Stimulated activated CD4-positive, alpha-beta T cell treated with anti-CD3 and anti-CD28 coated beads, Interleukin-1b, Interleukin-23, amount 100 ng/mL, for 1 hour (primary cell): ENCODE data around the gene MALT1.
"Not testable (repeated sequence)": the region's sequence is repeated elsewhere in the genome, so short reads cannot be mapped to it uniquely, and the experiment has no call there.

Source experiments
- DNase-seq, 2 donors: peaks; one replicate each; pipeline ENCODE4 v3.0.0-alpha.2; 2020; ENCODE audit warnings: low read depth in 2 of 2

MALT1 gene

GRCh38 chr18:58776084-58776483, 104.8 kb downstream of the MALT1 start:
- no peak for DNase-seq

GRCh38 chr18:58776541-58776940, 105.3 kb downstream of the MALT1 start:
- DNase-seq, result not testable (repeated sequence)

- DNase-seq, result no peak
Observed at GRCh38 chr18:58777471-58777870, 106.2 kb downstream of the MALT1 start.

- no peak for DNase-seq
Observed at GRCh38 chr18:58779529-58779928, 108.3 kb downstream of the MALT1 start.

- no peak for DNase-seq
Observed at GRCh38 chr18:58780045-58780444, 108.8 kb downstream of the MALT1 start.

GRCh38 chr18:58781627-58782194, 110.4 kb downstream of the MALT1 start:
- peak; percentile 16 to 41 for DNase-seq

- no peak for DNase-seq
Observed at GRCh38 chr18:58784601-58785137, 113.4 kb downstream of the MALT1 start.

- no peak for DNase-seq
Observed at GRCh38 chr18:58785171-58785805, 114.0 kb downstream of the MALT1 start.

GRCh38 chr18:58785870-58786269, 114.6 kb downstream of the MALT1 start:
- DNase-seq, result no peak

GRCh38 chr18:58787536-58788149, 116.4 kb downstream of the MALT1 start:
- DNase-seq, result no peak

GRCh38 chr18:58788470-58788869, 117.2 kb downstream of the MALT1 start:
- DNase-seq, result no peak

GRCh38 chr18:58788971-58789875, 118.0 kb downstream of the MALT1 start:
- DNase-seq, result no peak

- no peak for DNase-seq
Observed at GRCh38 chr18:58789876-58790240, 118.6 kb downstream of the MALT1 start.

GRCh38 chr18:58792086-58792485, 120.8 kb downstream of the MALT1 start:
- no peak for DNase-seq

- DNase-seq, result no peak
Observed at GRCh38 chr18:58793361-58793760, 122.1 kb downstream of the MALT1 start.

GRCh38 chr18:58796220-58796619, 125.0 kb downstream of the MALT1 start:
- no peak for DNase-seq

- no peak for DNase-seq
Observed at GRCh38 chr18:58800582-58800981, 129.3 kb downstream of the MALT1 start.

GRCh38 chr18:58802959-58803358, 131.7 kb downstream of the MALT1 start:
- DNase-seq, result no peak

GRCh38 chr18:58803978-58804377, 132.7 kb downstream of the MALT1 start:
- no peak for DNase-seq
